ENCODE measurements around the gene MARVELD2.

The MARVELD2 gene

GRCh38 chr5:69492391-69492922 lies 77.5 kb downstream of the MARVELD2 start, which contains the start of gene OCLN:
Gene OCLN, plus strand, starts transcription at chr5:69492790. Its CDS starts 11,455 bp downstream, at chr5:69504245.
- DNase-seq (ENCODE audit: low read depth), result no peak
- no peak for TF ChIP-seq CTCF (IDR thresholded peaks at IDR 0.05; ENCODE audit: low read depth, low read length, missing control alignments)
- peak within 1 kb of the TSS; percentile 66 for H3K4me3 ChIP-seq (ENCODE audit: low read depth, low read length)

GRCh38 chr5:69492923-69493395 lies 78.0 kb downstream of the MARVELD2 start:
- DNase-seq (ENCODE audit: low read depth), result no peak
- peak overlapping the region; percentile 66 for H3K4me3 ChIP-seq (ENCODE audit: low read depth, low read length)
- TF ChIP-seq CTCF (IDR thresholded peaks at IDR 0.05; ENCODE audit: low read depth, low read length, missing control alignments), result no peak

GRCh38 chr5:69493396-69494133 lies 78.6 kb downstream of the MARVELD2 start:
- peak overlapping the region; percentile 66 for H3K4me3 ChIP-seq (ENCODE audit: low read depth, low read length)
- no peak for TF ChIP-seq CTCF (IDR thresholded peaks at IDR 0.05; ENCODE audit: low read depth, low read length, missing control alignments)
- no peak for DNase-seq (ENCODE audit: low read depth)

Measured in GM12864 (cell line).